ENCODE data around the gene GFRA4.

DNA sequence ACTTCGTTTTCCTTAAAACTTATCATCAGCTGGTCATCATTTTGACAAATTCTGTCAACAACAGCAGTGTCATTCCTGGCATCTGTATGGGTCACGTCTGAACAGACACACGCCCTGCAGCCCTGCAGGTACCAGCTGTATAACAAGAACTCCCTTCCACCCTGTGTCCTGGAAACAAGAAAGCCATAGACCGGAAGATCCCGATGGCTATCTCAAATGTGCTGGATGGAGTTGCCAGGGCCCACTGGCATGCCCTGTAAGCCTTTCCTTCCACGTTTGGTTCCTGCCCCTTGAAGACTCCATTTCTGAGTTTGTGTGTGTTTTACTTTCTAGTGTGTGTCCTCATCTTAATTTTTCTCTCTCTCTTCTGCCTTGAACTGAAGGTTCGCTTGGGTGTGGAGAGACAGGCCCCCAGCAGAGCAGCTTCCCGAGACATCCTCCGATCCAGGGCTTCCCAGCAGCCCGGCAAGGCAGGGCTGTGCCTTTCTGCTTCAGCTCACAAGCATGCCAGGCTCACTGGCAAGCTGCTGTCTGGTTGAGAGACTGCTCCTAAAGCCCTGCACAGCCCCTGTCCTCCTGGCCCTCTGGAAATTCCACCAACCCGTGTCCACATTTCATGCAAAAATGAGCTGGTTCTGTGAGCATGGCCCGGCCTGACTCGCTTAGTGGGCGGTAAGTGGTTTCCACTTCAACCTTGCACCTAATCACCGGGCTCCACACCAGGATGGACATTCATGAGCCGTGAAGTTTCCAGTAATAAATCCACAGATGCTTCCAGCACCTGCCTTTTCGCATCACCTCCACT, 8.7 kb downstream of the GFRA4 start:
- TF ChIP-seq POLR2A (IDR thresholded peaks at IDR 0.05) (no peak), POLR2AphosphoS5 (IDR thresholded peaks at IDR 0.05; ENCODE audit: insufficient read depth in 1 of 2, low read depth in 1 of 2) (no peak)

Data from vagina (tissue), 2 donors.